ENCODE data around the gene MAGI3.

The MAGI3 gene

DNA sequence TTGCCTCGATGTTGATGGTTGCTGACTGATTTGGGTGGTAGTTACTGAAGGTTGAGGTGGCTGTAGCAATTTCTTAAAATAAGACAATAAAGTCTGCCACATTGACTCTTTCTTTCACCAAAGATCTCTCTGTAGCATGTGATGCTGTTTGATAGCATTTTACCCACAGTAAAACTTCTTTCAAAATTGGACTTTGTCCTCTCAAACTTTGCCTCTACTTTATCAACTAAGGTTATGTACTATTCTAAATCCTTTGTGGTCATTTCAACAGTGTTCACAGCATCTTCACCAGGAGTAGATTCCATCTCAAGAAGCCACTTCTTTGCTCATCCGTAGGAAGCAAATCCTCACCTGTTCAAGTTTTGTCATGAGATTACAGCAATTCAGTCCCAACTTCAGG is 275.8 kb downstream of the MAGI3 start:
- H3K9me2 ChIP-seq (replicated peaks; ENCODE audit: low read depth, low read length), result no peaks in the 10 kb centered on the region
- no peak overlapping the region for H3K4me2 ChIP-seq (ENCODE audit: low read depth, low read length, poor library complexity, severe bottlenecking)

DNA sequence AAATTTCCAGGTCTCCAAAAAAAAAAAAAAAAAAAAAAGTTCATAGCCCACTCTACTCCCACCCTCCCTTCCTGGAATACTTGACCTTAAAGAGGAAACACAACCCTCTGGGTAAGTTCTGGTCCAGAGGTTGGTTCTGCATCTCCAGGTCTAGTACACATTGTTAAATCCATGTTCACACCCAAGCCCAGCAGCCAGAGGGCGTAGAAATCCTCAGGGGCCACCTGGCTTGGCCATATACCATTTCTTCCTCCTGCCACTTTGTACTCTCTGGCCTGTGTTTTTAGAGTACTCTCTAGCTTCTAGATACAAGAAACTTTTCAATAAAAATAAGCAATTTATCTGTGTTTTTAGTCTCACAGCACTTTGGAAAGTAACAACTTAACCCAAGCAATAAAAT is 279.7 kb downstream of the MAGI3 start:
- Histone ChIP-seq H3K9me2 (replicated peaks; ENCODE audit: low read depth, low read length) (no peaks in the 10 kb centered on the region), H3K79me2 (ENCODE audit: insufficient read depth, low read length) (no peaks in the 10 kb centered on the region), H3K9ac (ENCODE audit: low read depth, low read length, poor library complexity, severe bottlenecking) (no peak overlapping the region), H3K4me1 (ENCODE audit: insufficient read depth, low read length, poor library complexity, severe bottlenecking) (no peaks in the 10 kb centered on the region), H4K20me1 (ENCODE audit: insufficient read depth, low read length, poor library complexity, severe bottlenecking) (no peaks in the 10 kb centered on the region), H3K4me3 (ENCODE audit: low read length, poor library complexity, severe bottlenecking) (no peak overlapping the region), H3K36me3 (ENCODE audit: insufficient read depth, low read length) (no peaks in the 10 kb centered on the region; the same call in 1 of the 2 replicates), H2AFZ (ENCODE audit: low read length) (no peak overlapping the region), H3K27me3 (ENCODE audit: insufficient read depth, low read length, poor library complexity, severe bottlenecking) (no peaks in the 10 kb centered on the region), H3F3A (ENCODE audit: low read depth) (no peaks in the 10 kb centered on the region), H3K9me3 (ENCODE audit: insufficient read depth, low read depth, low read length) (no peaks in the 10 kb centered on the region), H3K4me2 (ENCODE audit: low read depth, low read length, poor library complexity, severe bottlenecking) (no peak overlapping the region)
- TF ChIP-seq, protein P1, sequence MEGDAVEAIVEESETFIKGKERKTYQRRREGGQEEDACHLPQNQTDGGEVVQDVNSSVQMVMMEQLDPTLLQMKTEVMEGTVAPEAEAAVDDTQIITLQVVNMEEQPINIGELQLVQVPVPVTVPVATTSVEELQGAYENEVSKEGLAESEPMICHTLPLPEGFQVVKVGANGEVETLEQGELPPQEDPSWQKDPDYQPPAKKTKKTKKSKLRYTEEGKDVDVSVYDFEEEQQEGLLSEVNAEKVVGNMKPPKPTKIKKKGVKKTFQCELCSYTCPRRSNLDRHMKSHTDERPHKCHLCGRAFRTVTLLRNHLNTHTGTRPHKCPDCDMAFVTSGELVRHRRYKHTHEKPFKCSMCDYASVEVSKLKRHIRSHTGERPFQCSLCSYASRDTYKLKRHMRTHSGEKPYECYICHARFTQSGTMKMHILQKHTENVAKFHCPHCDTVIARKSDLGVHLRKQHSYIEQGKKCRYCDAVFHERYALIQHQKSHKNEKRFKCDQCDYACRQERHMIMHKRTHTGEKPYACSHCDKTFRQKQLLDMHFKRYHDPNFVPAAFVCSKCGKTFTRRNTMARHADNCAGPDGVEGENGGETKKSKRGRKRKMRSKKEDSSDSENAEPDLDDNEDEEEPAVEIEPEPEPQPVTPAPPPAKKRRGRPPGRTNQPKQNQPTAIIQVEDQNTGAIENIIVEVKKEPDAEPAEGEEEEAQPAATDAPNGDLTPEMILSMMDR (conservative IDR thresholded peaks at IDR 0.05; ENCODE audit: low read length), result peak; percentile 16; the same call in 1 of the 2 replicates
- no peak for TF ChIP-seq EZH2phosphoT487 (IDR thresholded peaks at IDR 0.05; ENCODE audit: borderline replicate concordance)

More for the DNA sequence above, 275.8 kb downstream of the MAGI3 start:
- TF ChIP-seq, protein P1 (conservative IDR thresholded peaks at IDR 0.05; ENCODE audit: low read length), result no peak
- no peak for TF ChIP-seq EZH2phosphoT487 (IDR thresholded peaks at IDR 0.05; ENCODE audit: borderline replicate concordance)
- Histone ChIP-seq H3K79me2 (ENCODE audit: insufficient read depth, low read length) (no peaks in the 10 kb centered on the region), H3K4me1 (ENCODE audit: insufficient read depth, low read length, poor library complexity, severe bottlenecking) (no peaks in the 10 kb centered on the region), H3F3A (ENCODE audit: low read depth) (no peaks in the 10 kb centered on the region), H4K20me1 (ENCODE audit: insufficient read depth, low read length, poor library complexity, severe bottlenecking) (no peaks in the 10 kb centered on the region), H3K9ac (ENCODE audit: low read depth, low read length, poor library complexity, severe bottlenecking) (no peak overlapping the region), H3K4me3 (ENCODE audit: low read length, poor library complexity, severe bottlenecking) (no peak overlapping the region), H2AFZ (ENCODE audit: low read length) (no peak overlapping the region), H3K27me3 (ENCODE audit: insufficient read depth, low read length, poor library complexity, severe bottlenecking) (no peaks in the 10 kb centered on the region), H3K9me3 (ENCODE audit: insufficient read depth, low read depth, low read length) (no peaks in the 10 kb centered on the region), H3K36me3 (ENCODE audit: insufficient read depth, low read length) (no peaks in the 10 kb centered on the region)

DNA sequence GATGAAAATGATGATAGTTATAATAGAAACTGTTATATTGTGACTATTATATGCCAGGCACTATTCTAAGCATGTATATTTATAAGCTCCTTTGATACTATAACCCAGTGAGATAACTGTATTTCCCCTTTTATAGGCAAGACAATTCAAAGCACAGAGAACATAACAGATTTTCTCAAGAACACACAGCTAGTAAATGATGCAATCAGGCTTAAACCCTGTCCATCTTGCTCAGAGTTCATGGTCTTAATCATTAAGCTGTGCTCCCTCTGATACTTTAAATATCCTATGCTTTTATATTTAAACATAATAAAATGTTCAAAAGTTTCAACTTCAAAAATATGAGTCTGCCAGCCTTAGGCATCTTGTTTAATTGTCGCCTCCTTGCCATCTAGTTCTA is 280.3 kb downstream of the MAGI3 start:
- TF ChIP-seq, protein P1 (conservative IDR thresholded peaks at IDR 0.05; ENCODE audit: low read length), result no peak
- no peak for TF ChIP-seq EZH2phosphoT487 (IDR thresholded peaks at IDR 0.05; ENCODE audit: borderline replicate concordance)
- no peak overlapping the region for H3K4me2 ChIP-seq (ENCODE audit: low read depth, low read length, poor library complexity, severe bottlenecking)
- no peaks in the 10 kb centered on the region for H4K20me1 ChIP-seq (ENCODE audit: insufficient read depth, low read length, poor library complexity, severe bottlenecking)
- no peak overlapping the region for H3K9ac ChIP-seq (ENCODE audit: low read depth, low read length, poor library complexity, severe bottlenecking)
- H3K4me3 ChIP-seq (ENCODE audit: low read length, poor library complexity, severe bottlenecking), result no peak overlapping the region
- H3K4me1 ChIP-seq (ENCODE audit: insufficient read depth, low read length, poor library complexity, severe bottlenecking), result no peaks in the 10 kb centered on the region
- no peaks in the 10 kb centered on the region for H3K27me3 ChIP-seq (ENCODE audit: insufficient read depth, low read length, poor library complexity, severe bottlenecking)
- H2AFZ ChIP-seq (ENCODE audit: low read length), result no peak overlapping the region
- H3K79me2 ChIP-seq (ENCODE audit: insufficient read depth, low read length), result no peaks in the 10 kb centered on the region
- no peaks in the 10 kb centered on the region; the same call in 1 of the 2 replicates for H3K36me3 ChIP-seq (ENCODE audit: insufficient read depth, low read length)
- no peaks in the 10 kb centered on the region for H3F3A ChIP-seq (ENCODE audit: low read depth)
- no peaks in the 10 kb centered on the region for H3K9me3 ChIP-seq (ENCODE audit: insufficient read depth, low read depth, low read length)
- no peaks in the 10 kb centered on the region for H3K9me2 ChIP-seq (replicated peaks; ENCODE audit: low read depth, low read length)

Measured in Loucy (cell line).